GM20000 (cell line): ENCODE data around the gene TPH1.

Source experiments
- DNase-seq: peaks from one replicate; pipeline ENCODE4 v3.0.0; 2012; ENCODE audit warnings: low spot score
- TF ChIP-seq, protein P1 (sequence below): IDR thresholded peaks from 2 replicates; pipeline ENCODE4 v1.5.1; 2012; ENCODE audit warnings: mild to moderate bottlenecking, control low read depth; ENCODE audit errors: extremely low read depth, missing control alignments

TPH1 gene

DNA sequence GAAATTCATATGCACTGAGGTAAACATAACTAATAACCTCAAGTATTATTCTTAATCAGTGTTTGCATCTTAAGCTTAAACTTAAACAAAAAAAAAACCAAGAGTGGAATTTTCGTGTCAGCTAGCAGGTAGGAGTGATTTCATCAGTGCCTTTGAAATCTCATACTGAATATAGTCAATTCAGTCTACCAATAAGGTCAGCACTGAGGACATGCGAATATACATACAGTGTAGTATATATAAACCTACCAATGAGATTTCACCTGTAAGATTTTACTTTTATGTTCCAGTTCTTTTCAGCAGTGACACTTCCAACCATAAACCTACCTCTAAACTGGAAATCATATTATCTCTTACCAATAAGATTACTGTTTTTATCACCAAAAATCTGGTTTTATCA lies 32.8 kb upstream of the TPH1 start:
- TF ChIP-seq, protein P1, sequence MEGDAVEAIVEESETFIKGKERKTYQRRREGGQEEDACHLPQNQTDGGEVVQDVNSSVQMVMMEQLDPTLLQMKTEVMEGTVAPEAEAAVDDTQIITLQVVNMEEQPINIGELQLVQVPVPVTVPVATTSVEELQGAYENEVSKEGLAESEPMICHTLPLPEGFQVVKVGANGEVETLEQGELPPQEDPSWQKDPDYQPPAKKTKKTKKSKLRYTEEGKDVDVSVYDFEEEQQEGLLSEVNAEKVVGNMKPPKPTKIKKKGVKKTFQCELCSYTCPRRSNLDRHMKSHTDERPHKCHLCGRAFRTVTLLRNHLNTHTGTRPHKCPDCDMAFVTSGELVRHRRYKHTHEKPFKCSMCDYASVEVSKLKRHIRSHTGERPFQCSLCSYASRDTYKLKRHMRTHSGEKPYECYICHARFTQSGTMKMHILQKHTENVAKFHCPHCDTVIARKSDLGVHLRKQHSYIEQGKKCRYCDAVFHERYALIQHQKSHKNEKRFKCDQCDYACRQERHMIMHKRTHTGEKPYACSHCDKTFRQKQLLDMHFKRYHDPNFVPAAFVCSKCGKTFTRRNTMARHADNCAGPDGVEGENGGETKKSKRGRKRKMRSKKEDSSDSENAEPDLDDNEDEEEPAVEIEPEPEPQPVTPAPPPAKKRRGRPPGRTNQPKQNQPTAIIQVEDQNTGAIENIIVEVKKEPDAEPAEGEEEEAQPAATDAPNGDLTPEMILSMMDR, result no peak
- DNase-seq, result no peak

DNA sequence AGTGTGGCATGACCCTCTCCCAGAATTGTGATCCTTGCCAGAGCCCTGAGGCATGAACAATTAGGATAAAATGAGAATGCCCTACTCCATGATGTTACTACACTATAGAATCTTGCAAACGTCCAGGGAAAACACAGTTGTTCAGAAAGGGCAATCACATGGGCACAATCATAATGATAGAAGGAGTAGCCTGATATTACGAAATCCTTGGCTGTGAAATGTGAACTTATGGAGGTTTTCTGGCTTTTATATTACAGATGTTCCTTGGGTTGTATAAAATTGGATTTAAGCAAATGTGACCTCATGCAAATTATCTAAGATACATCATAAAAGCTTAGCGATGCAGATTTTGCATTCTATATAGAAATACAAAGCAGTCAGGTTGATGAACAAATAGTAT lies 29.4 kb upstream of the TPH1 start:
- no peak for DNase-seq
- TF ChIP-seq, protein P1, result no peak

DNA sequence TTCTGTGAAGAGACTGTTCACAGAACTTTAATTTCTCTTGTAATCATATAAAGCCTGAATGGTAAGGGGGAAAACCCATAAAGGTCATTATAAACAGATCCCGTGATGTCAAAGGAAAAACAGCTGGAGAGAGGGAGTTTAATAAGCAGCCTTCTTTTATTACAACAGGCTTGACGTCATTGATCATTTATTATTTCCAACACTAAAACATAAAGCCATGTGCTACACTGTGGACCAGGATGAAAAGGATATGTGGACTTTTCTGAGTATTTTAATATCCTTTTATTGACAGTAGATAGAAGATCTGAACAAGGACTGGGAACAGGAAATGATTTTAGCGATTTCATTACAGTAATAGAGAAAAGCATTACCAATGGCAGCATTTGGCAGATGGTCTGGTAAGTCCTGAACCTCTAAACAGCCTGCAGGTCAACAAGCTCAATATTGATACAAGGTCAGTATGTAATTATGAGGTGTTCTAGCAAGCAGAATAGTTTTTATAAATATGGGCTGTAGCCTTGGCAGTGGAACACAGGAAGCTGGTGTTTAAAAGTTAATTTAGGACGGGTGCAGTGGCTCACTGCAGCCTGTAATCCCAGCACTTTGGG lies 25.1 kb upstream of the TPH1 start:
- DNase-seq, result no peak
- TF ChIP-seq, protein P1, result no peak

DNA sequence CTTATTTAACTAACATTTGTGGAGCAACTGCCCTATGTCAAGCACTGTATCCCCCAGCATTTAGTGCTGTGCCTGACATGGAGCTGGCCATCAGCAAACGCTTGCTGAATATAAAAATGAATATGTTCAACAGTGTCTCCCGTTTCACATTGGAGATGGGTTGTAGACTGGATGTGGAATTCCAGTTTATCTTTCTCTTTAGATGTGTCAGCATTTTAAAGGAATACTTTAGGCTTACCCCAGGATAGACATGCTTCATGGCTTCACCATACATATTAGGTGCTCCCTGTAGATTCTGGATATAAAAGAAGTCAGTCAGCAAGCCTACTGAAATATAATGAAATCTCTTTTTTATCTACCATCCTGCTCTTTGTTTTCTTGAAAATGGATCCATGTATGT lies 21.3 kb upstream of the TPH1 start:
- TF ChIP-seq, protein P1, result no peak
- no peak for DNase-seq

DNA sequence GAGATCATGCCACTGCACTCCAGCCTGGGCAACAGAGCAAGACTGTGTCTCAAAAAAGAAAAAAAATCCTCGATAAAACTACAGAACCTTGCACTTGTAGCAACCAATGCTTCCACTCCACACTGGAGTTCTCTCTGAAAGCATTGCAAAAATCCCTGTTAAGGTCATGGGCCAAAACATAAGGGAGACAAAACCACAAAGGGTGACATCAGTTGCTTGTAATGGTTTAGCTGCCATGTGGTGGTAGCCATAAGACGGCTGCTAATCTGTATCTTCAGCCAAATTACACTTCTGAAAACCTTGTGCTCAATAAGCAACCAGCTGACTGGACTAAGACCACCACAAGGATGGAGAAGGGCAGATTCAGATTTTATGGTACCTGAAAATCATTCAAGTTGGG lies 20.6 kb upstream of the TPH1 start:
- DNase-seq, result no peak
- TF ChIP-seq, protein P1, result no peak

DNA sequence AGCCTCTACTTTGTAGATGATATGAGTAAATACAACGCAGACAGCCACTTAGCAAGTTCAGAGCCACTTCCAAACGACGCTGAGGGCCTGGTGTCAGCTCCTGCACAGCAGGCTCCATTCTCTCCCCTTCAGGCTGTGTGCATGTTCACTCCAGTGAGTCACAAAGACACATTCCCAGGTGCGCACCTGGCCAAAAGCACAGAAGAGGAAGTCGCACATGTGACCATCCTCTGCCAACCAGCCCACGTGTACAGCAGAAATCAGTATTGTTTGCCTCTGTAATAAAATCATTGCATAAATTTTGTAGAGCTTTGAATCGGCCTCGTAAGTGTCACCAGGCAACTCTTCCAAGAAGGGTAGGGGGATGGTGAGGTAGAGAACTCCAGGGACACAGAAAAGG lies 19.5 kb upstream of the TPH1 start:
- DNase-seq, result no peak
- TF ChIP-seq, protein P1, result no peak

DNA sequence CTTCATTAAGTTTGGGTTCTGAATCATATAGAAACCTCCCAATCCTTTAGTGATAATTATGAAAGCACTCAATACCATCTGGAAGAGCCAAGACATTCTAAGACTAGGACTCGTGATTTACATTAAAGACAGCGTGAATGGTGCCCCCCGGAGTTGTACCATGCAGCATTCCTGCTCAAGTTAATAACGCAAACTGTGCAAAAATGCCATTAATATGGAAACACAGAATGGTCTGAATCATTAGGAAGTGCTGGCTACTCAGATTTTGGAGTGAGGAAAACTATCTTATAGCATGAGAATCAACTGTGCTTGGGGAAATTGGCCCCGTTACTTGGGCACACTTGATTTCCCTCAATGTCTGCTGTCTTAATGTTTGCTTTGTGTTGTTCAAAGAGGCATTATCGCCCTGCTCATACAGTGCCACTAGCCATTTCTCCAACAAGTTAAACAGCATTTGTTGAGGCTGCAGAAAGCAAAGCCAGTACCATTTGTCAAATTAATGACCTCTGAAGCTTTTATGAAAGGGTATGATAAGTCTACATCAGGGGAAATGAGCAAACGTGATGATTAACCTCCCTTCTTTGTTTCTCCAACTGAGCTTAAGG lies 18.5 kb upstream of the TPH1 start:
- DNase-seq, result no peak
- TF ChIP-seq, protein P1, result no peak
